Calu3 (cell line): ENCODE data around the gene CTIF. TPM values are rescaled to one million over a fixed set of nuclear protein-coding genes. Genes with fewer than 3 reads are reported as not detected.

ENCODE experiments used
- BruUV-seq: library from RNA; stranded (reverse); fragments of 400-500 nt; replicated peaks from 2 replicates; lab custom pipeline; 2021; lab: Mats Ljungman, UMichigan
- CTCF ChIA-PET: fragments of 300-600 bp; sonication (Branson Sonifier 250); formaldehyde crosslinking; loops from one replicate; lab custom pipeline; 2022; ENCODE audit warnings: antibody characterized with exemption; lab: Charles Lee
- DNase-seq: peaks from one replicate; pipeline ENCODE4 v3.0.0; 2022
- H3K27ac Mint-ChIP-seq: one replicate; pipeline ENCODE4 v1.8.0; 2022; ENCODE audit warnings: mixed read lengths; ENCODE audit not compliant: unreplicated experiment
- H3K27me3 Mint-ChIP-seq: one replicate; pipeline ENCODE4 v1.8.0; 2022; ENCODE audit warnings: mixed read lengths; ENCODE audit not compliant: unreplicated experiment
- H3K36me3 Mint-ChIP-seq: one replicate; pipeline ENCODE4 v1.8.0; 2022; ENCODE audit warnings: mild to moderate bottlenecking, moderate library complexity, mixed read lengths; ENCODE audit not compliant: insufficient read depth, unreplicated experiment
- H3K4me1 Mint-ChIP-seq: one replicate; pipeline ENCODE4 v1.8.0; 2022; ENCODE audit warnings: mild to moderate bottlenecking, low read depth, mixed read lengths; ENCODE audit not compliant: unreplicated experiment
- H3K4me3 Mint-ChIP-seq: one replicate; pipeline ENCODE4 v1.8.0; 2022; ENCODE audit warnings: mild to moderate bottlenecking, low read depth, moderate library complexity, mixed read lengths; ENCODE audit not compliant: unreplicated experiment
- H3K9me3 Mint-ChIP-seq: one replicate; pipeline ENCODE4 v1.8.0; 2022; ENCODE audit warnings: low read depth, mixed read lengths; ENCODE audit not compliant: unreplicated experiment
- CTCF ChIP-seq: fragments of 200-600 bp; IDR thresholded peaks from one replicate; pipeline ENCODE4 v1.8.0; 2022; ENCODE audit warnings: antibody characterized with exemption; ENCODE audit not compliant: unreplicated experiment
- intact Hi-C: fragments of 100-400 bp; cut with micrococcal nuclease; formaldehyde crosslinking; loops from one replicate; pipeline ENCODE4 v1.10.0; 2022; ENCODE audit not compliant: unreplicated experiment
- total RNA-seq: library from RNA; stranded (reverse); gene quantifications from 2 replicates; pipeline ENCODE4 v1.2.3, GENCODE V29; 2022

Gene CTIF
- total RNA-seq, 1 experiment from 2014 or later = 40.8 TPM

- CTCF ChIA-PET = no interaction called here
- H3K27ac Mint-ChIP-seq = no peak overlapping the region
- intact Hi-C loops = no loop called here
Observed at GRCh38 chr18:48787203-48788151, 248.6 kb downstream of the CTIF start.

GRCh38 chr18:48788373-48788772 is 249.5 kb downstream of the CTIF start:
- no peaks in the 10 kb centered on the region for H3K27me3 Mint-ChIP-seq
- peaks cover 6% of the 10 kb centered on the region for H3K36me3 Mint-ChIP-seq
- DNase-seq = no peak
- H3K4me1 Mint-ChIP-seq = peaks cover 12% of the 10 kb centered on the region
- CTCF ChIA-PET = no interaction called here
- no peak overlapping the region for H3K4me3 Mint-ChIP-seq
- H3K9me3 Mint-ChIP-seq = peaks cover 3% of the 10 kb centered on the region
- intact Hi-C loops = no loop called here
- BruUV-seq = no TSS peak
- H3K27ac Mint-ChIP-seq = no peak overlapping the region
- TF ChIP-seq CTCF = no peak

More at GRCh38 chr18:48787203-48788151, 248.6 kb downstream of the CTIF start:
- H3K27me3 Mint-ChIP-seq = no peaks in the 10 kb centered on the region
- no peak for DNase-seq
- H3K36me3 Mint-ChIP-seq = peaks cover 6% of the 10 kb centered on the region
- BruUV-seq = no TSS peak
- TF ChIP-seq CTCF = no peak
- H3K4me1 Mint-ChIP-seq = peaks cover 12% of the 10 kb centered on the region
- H3K9me3 Mint-ChIP-seq = peaks cover 3% of the 10 kb centered on the region
- H3K4me3 Mint-ChIP-seq = no peak overlapping the region

GRCh38 chr18:48789259-48789812 is 250.5 kb downstream of the CTIF start:
- Mint-ChIP-seq H3K4me3 (no peak overlapping the region), H3K9me3 (peaks cover 3% of the 10 kb centered on the region), H3K4me1 (peaks cover 12% of the 10 kb centered on the region), H3K36me3 (peaks cover 6% of the 10 kb centered on the region), H3K27ac (peak overlapping the region; percentile 42), H3K27me3 (no peaks in the 10 kb centered on the region)
- TF ChIP-seq CTCF = no peak
- CTCF ChIA-PET = no interaction called here
- DNase-seq = no peak
- intact Hi-C loops = no loop called here
- BruUV-seq = no TSS peak

- intact Hi-C loops = no loop called here
- BruUV-seq = no TSS peak
- DNase-seq = peak; percentile 28
- Mint-ChIP-seq H3K9me3 (peaks cover 3% of the 10 kb centered on the region), H3K4me1 (peaks cover 12% of the 10 kb centered on the region), H3K36me3 (peaks cover 6% of the 10 kb centered on the region), H3K4me3 (no peak overlapping the region), H3K27ac (peak overlapping the region; percentile 42), H3K27me3 (no peaks in the 10 kb centered on the region)
- CTCF ChIA-PET = no interaction called here
- no peak for TF ChIP-seq CTCF
Observed at GRCh38 chr18:48790226-48790863, 251.5 kb downstream of the CTIF start.
